ENCODE data around the gene PTPRG. TPM values are rescaled to one million over a fixed set of nuclear protein-coding genes. Genes with fewer than 3 reads are reported as not detected.

The PTPRG gene
- polyA plus RNA-seq, 3 donors = not detected

DNA sequence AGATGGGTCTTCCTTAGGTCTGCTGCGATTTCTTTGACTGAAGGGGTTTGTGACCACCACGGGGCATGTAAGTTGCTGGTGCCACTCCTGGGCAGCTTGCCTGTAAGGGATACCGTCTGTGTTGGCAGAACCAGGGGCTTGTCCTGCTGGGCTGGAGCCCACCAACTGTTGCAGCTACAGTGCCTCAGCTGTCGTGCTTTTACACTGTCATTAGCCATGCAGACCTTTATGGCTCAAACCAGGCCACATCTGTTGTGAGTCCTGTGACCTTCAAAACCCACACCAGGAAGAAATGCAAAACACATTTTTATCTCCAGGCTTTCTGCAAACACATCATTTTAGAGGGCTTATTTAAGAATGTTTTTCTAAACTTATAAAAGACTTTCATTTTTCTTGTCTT is 168.7 kb downstream of the PTPRG start:
- H4K20me1 ChIP-seq (ENCODE audit: insufficient read depth, low read length) = no peaks in the 10 kb centered on the region
- intact Hi-C loops (cut with micrococcal nuclease) = no loop called here
- no peak overlapping the region for H3K9ac ChIP-seq (ENCODE audit: insufficient read depth, low read length, poor library complexity, severe bottlenecking)
- H3K4me2 ChIP-seq (replicated peaks; ENCODE audit: extremely low read depth, low read length, poor library complexity, severe bottlenecking) = no peak overlapping the region
- peaks cover 2 to 5% of the 10 kb centered on the region in 2 donors for H3K9me3 ChIP-seq (replicated peaks in 1 of 2; ENCODE audit: control insufficient read depth in 1 of 2, insufficient read depth in 1 of 2, low read length in 2 of 2)
- Mint-ChIP-seq H3K9me3 (peaks cover 0 to 15% (median 5%) of the 10 kb centered on the region in 7 donors), H3K4me3 (no peak overlapping the region), H3K36me3 (no peaks in the 10 kb centered on the region), H3K27me3 (ENCODE audit: low read depth in 3 of 3) (peaks cover 0 to 5% (median 0%) of the 10 kb centered on the region in 3 donors), H3K27ac (no peak overlapping the region), H3K4me1 (no peaks in the 10 kb centered on the region)
- H3K27me3 ChIP-seq (ENCODE audit: control insufficient read depth in 2 of 2, insufficient read depth in 2 of 2, low read length in 2 of 2) = no peaks in the 10 kb centered on the region
- no peaks in the 10 kb centered on the region for H3K36me3 ChIP-seq (replicated peaks in 1 of 2; ENCODE audit: control insufficient read depth in 1 of 2, insufficient read depth in 2 of 2, low read length in 2 of 2)
- H3K4me3 ChIP-seq (replicated peaks in 1 of 3; ENCODE audit: low read depth in 2 of 3, low read length in 3 of 3) = no peak overlapping the region
- no peak for DNase-seq
- WGBS (ENCODE audit: insufficient coverage) = 77% methylated on average over 4 of the region's 4 CpGs
- no peak overlapping the region for H2AFZ ChIP-seq (ENCODE audit: insufficient read depth, low read depth, low read length, poor library complexity, severe bottlenecking)
- H3K27ac ChIP-seq (ENCODE audit: low read depth in 1 of 2, low read length in 2 of 2) = no peak overlapping the region
- H3K79me2 ChIP-seq (ENCODE audit: insufficient read depth, low read length) = no peaks in the 10 kb centered on the region
- TF ChIP-seq, protein P1, sequence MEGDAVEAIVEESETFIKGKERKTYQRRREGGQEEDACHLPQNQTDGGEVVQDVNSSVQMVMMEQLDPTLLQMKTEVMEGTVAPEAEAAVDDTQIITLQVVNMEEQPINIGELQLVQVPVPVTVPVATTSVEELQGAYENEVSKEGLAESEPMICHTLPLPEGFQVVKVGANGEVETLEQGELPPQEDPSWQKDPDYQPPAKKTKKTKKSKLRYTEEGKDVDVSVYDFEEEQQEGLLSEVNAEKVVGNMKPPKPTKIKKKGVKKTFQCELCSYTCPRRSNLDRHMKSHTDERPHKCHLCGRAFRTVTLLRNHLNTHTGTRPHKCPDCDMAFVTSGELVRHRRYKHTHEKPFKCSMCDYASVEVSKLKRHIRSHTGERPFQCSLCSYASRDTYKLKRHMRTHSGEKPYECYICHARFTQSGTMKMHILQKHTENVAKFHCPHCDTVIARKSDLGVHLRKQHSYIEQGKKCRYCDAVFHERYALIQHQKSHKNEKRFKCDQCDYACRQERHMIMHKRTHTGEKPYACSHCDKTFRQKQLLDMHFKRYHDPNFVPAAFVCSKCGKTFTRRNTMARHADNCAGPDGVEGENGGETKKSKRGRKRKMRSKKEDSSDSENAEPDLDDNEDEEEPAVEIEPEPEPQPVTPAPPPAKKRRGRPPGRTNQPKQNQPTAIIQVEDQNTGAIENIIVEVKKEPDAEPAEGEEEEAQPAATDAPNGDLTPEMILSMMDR (IDR thresholded peaks at IDR 0.05) = no peak
- no peaks in the 10 kb centered on the region for H3K4me1 ChIP-seq (ENCODE audit: control insufficient read depth in 1 of 2, insufficient read depth in 2 of 2, low read length in 2 of 2)

DNA sequence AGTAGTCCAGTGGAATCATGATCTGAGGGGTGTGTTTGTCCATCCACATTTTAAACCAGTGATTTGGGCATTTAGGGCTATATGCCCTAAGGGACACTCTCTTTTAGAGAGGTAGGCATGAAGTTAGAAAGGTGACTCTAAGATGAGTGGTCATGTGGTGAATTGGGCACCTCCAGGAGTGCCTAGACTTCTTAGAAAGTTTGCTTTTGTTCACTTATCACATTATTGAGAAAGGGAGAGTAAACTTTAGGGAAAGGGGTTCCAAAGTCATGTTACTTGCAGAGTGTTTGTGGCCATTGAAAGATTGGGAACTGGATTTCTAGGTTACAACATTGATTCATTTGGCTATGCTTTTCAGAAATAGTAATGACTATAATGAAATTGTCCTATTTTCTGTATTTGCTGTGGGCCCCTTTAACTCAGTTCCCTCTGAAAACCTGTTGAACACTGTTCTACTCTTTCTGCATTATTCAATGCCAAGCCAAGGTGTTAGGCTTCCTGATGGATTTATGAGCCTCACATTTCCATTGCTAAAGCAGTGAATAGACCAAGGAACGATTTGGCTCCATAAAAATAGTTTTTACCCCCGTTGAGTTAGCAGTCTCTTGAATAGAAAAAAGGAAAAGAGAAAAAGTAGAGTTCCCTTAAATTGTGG is 169.3 kb downstream of the PTPRG start:
- Histone ChIP-seq H3K4me1 (ENCODE audit: control insufficient read depth in 1 of 2, insufficient read depth in 2 of 2, low read length in 2 of 2) (no peaks in the 10 kb centered on the region), H3K36me3 (replicated peaks in 1 of 2; ENCODE audit: control insufficient read depth in 1 of 2, insufficient read depth in 2 of 2, low read length in 2 of 2) (no peaks in the 10 kb centered on the region), H4K20me1 (ENCODE audit: insufficient read depth, low read length) (no peaks in the 10 kb centered on the region), H2AFZ (ENCODE audit: insufficient read depth, low read depth, low read length, poor library complexity, severe bottlenecking) (no peak overlapping the region), H3K4me2 (replicated peaks; ENCODE audit: extremely low read depth, low read length, poor library complexity, severe bottlenecking) (no peak overlapping the region), H3K9me3 (replicated peaks in 1 of 2; ENCODE audit: control insufficient read depth in 1 of 2, insufficient read depth in 1 of 2, low read length in 2 of 2) (peaks cover 2 to 5% of the 10 kb centered on the region in 2 donors), H3K9ac (ENCODE audit: insufficient read depth, low read length, poor library complexity, severe bottlenecking) (no peak overlapping the region), H3K27me3 (ENCODE audit: control insufficient read depth in 2 of 2, insufficient read depth in 2 of 2, low read length in 2 of 2) (no peaks in the 10 kb centered on the region), H3K79me2 (ENCODE audit: insufficient read depth, low read length) (no peaks in the 10 kb centered on the region), H3K27ac (ENCODE audit: low read depth in 1 of 2, low read length in 2 of 2) (no peak overlapping the region), H3K4me3 (replicated peaks in 1 of 3; ENCODE audit: low read depth in 2 of 3, low read length in 3 of 3) (no peak overlapping the region)
- WGBS (ENCODE audit: insufficient coverage) = no CpG with 5 or more reads among the region's 2 CpGs
- Mint-ChIP-seq H3K4me1 (no peaks in the 10 kb centered on the region), H3K27me3 (ENCODE audit: low read depth in 3 of 3) (peaks cover 0 to 5% (median 0%) of the 10 kb centered on the region in 3 donors), H3K4me3 (no peak overlapping the region), H3K27ac (no peak overlapping the region), H3K9me3 (peaks cover 0 to 12% (median 4%) of the 10 kb centered on the region in 7 donors), H3K36me3 (no peaks in the 10 kb centered on the region)
- intact Hi-C loops (cut with micrococcal nuclease) = no loop called here
- DNase-seq = no peak
- TF ChIP-seq, protein P1 (IDR thresholded peaks at IDR 0.05) = no peak
